ENCODE data around the gene HKDC1.

HKDC1 gene

DNA sequence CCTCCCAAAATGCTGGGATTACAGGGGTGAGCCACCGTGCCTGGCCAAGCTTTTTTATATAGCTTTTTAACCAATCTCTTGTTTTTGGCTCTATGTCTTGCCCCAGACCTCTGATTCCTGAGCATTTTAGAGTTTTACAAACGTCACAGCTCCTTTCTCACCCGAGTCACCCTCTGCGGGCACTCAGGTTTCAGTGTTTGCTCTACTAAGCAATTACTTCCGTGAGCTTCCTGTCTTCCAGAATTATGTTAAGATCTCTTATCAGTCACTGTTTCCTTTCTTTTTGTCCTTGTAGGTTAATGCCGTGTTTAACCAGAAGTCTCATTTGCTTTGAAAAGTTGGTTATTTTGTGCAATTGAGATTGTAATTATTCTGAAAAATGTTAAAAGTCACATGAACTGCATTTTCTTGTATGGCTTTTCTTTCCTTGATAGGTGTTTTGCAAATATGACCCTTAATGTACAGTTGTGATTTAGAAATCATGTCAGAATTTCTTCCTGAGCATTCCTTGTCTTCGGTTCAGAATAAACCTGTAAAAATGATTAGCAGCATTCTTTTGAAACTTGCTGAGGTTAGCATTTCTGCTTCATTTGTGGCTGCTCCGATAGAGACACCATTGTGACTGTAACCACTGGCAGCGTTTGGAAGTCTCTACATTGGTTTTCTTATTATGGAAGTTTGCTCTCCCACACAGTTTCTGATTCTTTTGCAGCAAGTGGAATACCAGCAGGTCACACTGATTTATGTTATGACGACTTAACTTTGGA lies 4.5 kb upstream of the HKDC1 start:
- DNase-seq (ENCODE audit: low spot score) = no peak

- no peak for DNase-seq (ENCODE audit: low spot score)
Measured at GRCh38 chr10:69216577-69217118, 3.5 kb upstream of the HKDC1 start.

DNA sequence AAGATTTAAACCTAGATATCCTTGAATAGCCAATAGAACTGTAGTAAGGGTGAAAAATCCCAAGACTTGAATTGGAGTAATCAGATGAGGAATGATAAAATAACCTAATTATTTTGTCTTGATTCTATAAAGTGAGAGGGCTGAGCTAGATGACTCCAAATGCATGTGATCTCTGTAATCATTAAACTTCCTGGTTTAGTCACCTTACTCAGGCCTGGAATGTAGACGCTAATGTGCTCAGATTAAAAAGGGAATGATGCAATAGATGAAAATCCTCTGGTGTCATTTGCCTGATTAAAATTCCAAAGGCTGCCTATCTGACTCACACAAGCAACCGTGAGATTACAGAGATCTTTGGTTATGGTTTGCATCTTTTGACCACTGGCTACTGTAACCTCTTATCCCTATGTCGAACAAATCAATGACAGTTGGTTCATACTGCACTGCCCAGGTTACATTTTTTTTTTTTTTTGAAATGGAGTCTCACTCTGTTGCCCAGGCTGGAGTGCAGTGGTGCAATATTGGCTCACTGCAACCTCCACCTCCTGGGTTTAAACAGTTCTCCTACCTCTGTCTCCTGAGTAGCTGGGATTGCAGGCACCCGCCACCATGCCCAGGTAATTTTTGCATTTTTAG lies 2.9 kb upstream of the HKDC1 start:
- DNase-seq (ENCODE audit: low spot score) = no peak

- no peak for DNase-seq (ENCODE audit: low spot score)
Measured at GRCh38 chr10:69218831-69219230, 1.3 kb upstream of the HKDC1 start.

- no peak for DNase-seq (ENCODE audit: low spot score)
Measured at GRCh38 chr10:69220507-69220906, 375 bp downstream of the HKDC1 start.

DNA sequence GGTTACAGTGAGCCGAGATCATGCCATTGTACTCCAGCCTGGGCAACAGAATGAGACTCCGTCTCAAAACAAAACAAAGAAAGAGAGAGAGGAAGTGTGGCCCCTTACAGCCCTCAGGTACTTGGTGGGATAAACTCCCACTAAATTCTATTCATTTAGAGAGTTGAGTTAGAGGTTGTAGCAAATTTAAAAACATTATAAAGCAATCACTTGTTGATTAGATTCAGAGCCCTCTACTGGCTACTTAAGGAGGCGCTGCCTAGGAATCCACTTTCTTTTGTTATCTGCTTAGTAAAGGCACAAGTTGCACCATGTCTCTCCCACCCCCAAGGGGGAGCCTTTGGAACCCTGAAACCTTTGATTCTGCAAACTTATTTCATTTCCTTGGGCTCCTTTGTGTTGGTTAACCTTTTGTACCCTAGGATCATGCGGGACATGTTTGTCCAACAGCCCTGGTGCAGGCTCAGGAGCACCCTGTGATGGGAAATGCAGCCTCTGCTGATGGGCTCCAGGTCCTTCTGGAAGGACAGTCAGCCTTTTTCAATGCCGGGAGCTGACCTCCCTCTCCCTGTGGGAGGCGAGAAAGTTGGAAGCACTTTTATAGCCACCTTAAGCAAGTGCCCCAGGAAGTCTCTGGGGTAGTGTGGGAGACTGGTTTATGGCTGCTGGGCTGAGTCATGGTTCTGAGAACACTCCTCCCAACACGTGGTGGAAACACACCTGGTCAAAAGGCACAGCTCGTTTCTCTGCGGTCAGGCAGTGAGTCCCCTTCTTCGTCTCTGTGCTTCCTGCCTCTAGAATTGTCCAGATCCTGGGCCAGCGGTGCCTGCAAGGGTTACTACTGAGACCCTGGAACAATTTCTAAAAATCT lies 2.3 kb downstream of the HKDC1 start:
- DNase-seq (ENCODE audit: low spot score) = peak; percentile 52

GRCh38 chr10:69223028-69223342 lies 2.9 kb downstream of the HKDC1 start:
- DNase-seq (ENCODE audit: low spot score) = no peak

- DNase-seq (ENCODE audit: low spot score) = no peak
Measured at GRCh38 chr10:69224862-69225657, 4.9 kb downstream of the HKDC1 start.

GRCh38 chr10:69225681-69226080 lies 5.5 kb downstream of the HKDC1 start:
- no peak for DNase-seq (ENCODE audit: low spot score)

GRCh38 chr10:69226919-69227450 lies 6.9 kb downstream of the HKDC1 start:
- no peak for DNase-seq (ENCODE audit: low spot score)

GRCh38 chr10:69228151-69228550 lies 8.0 kb downstream of the HKDC1 start:
- DNase-seq (ENCODE audit: low spot score) = no peak

GRCh38 chr10:69229616-69229916 lies 9.4 kb downstream of the HKDC1 start:
- DNase-seq (ENCODE audit: low spot score) = no peak

DNA sequence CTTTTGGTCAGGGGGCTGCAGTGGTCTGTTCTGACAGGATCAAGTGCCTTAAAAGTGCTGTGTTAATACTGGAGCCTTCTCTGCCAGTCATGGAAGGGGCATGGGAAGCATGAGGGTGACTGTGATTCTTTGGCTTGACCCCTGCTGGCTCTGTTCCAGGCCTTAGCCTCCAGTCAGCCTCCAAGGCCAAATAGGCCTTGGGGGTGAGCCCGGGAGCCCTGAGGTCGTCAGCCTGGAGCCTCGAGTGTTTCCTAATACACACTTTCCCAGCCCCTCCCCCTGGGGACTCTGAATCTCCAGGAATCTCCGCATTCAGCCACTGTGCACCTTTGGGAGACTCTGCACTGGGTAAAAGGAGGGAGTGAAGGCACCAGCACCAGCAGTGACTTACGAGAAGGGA lies 10.0 kb downstream of the HKDC1 start:
- no peak for DNase-seq (ENCODE audit: low spot score)

DNA sequence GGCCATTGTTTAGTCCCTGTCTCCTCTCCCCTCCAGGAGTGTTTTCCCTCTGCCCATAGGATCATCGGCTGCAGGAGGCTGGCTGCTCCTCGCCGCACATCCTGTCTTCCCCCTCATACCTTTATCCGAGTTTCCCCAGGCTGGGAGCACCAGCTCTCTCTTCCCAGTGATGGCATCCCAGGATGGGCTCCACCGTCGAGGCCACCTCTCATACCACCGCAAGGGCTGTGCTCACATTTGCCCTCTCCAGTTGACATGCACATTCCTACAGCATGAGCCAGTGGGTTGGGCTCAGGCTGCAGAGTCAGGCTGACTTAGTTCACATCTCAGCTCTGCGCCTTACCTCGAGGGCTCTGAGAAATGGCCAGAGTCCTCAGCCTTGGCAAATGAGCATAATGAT lies 12.1 kb downstream of the HKDC1 start:
- no peak for DNase-seq (ENCODE audit: low spot score)

DNA sequence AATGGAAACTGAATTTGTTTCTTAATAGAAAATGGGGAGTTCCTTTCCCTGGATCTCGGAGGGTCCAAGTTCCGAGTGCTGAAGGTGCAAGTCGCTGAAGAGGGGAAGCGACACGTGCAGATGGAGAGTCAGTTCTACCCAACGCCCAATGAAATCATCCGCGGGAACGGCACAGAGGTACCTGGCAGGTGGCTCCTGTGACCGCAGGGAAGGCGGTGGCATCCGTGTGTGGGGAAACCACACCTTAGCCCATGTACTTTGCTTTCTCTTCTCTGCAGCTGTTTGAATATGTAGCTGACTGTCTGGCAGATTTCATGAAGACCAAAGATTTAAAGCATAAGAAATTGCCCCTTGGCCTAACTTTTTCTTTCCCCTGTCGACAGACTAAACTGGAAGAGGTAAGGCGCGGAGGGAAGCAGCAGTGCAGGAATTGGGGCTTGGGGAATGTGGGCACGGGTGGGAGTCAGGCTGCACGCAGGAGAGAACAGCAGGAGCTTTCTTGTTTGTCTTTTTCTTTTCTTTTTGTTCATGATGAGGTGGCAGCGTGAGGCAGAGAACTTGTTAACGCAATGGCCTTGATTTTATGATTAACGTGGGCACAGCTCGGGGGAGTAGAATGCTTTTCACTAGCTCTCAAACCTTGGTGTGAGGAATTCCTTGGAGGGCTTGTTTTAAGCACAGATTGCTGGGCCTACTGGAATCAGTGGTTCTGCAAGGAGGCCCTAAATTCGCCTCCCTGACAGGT lies 12.8 kb downstream of the HKDC1 start:
- DNase-seq (ENCODE audit: low spot score) = no peak

DNA sequence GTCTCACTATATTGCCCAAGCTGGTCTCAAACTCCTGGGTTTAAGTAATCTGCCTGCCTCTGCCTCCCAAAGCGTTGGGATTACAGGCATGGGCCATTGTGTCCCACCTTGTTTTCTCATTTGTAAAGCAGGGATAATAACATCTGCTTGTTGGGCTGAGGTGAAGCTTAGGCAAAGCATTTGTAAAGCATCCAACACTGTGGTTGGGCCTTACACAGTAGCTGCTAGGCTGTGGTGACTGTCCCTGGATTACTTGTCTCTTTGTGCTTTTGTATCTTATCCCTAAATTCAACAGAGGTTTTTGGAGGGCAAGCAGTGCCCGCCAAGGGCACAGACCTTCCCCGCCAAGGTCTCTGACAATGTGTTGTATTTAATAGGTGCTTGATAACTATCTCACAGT lies 14.3 kb downstream of the HKDC1 start:
- DNase-seq (ENCODE audit: low spot score) = no peak

GRCh38 chr10:69237528-69238159 lies 17.5 kb downstream of the HKDC1 start:
- peak; percentile 93 for DNase-seq (ENCODE audit: low spot score)

GRCh38 chr10:69239136-69239535 lies 19.0 kb downstream of the HKDC1 start:
- no peak for DNase-seq (ENCODE audit: low spot score)

DNA sequence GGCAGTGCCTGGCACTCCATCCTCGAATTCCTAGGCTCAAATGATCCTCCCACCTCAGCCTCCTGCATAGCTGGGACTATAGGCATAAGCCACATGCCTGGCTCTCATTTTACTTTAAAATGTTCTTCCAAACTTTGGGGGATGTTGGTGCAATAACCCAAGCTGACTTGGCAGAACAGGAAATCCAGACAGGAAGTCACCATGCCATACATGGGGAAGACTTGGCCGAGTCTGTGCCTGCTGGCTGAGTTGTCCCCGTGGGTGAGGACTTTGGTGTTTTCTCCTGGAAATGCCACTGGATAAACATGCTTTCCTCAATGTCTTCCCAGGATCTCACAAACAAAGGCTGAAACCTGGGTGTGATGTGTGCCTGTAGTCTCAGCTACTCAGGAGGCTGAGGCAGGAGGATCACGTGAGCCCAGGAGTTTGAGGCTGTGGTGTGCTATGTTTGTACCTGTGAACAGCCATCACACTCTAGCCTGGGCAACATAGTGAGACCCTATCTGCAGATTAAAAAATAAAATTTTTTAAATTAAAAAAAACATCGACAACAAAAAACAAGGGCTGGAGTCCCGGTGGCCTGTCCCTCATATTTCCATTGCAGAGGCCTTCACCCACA lies 19.8 kb downstream of the HKDC1 start:
- no peak for DNase-seq (ENCODE audit: low spot score)

- DNase-seq (ENCODE audit: low spot score) = no peak
Measured at GRCh38 chr10:69240455-69240854, 20.3 kb downstream of the HKDC1 start.
